DOHH2 (cell line): ENCODE measurements around the gene APCDD1L.

Source experiments
- H3F3A ChIP-seq: fragments of 200-600 bp; sonication (generic), shearing (Covaris generic); 2 replicates; pipeline ENCODE4 v1.6.0; 2016; ENCODE audit warnings: antibody characterized with exemption, mild to moderate bottlenecking; ENCODE audit not compliant: control insufficient read depth, insufficient read depth
- H3K27ac ChIP-seq: fragments of 200-600 bp; sonication (generic); 2 replicates; pipeline ENCODE4 v1.5.1; 2014; ENCODE audit warnings: low read depth, mild to moderate bottlenecking, low read length, moderate library complexity
- H3K27me3 ChIP-seq: fragments of 200-600 bp; sonication (generic); 2 replicates; pipeline ENCODE4 v1.6.1; 2014; ENCODE audit warnings: mild to moderate bottlenecking, low read length, mixed read lengths; ENCODE audit not compliant: control insufficient read depth
- H3K36me3 ChIP-seq: fragments of 200-600 bp; sonication (generic); 2 replicates; pipeline ENCODE4 v1.6.1; 2014; ENCODE audit warnings: mild to moderate bottlenecking, low read length, moderate library complexity, mixed read lengths; ENCODE audit not compliant: control insufficient read depth
- H3K4me1 ChIP-seq: fragments of 200-600 bp; sonication (generic); 2 replicates; pipeline ENCODE4 v1.6.1; 2014; ENCODE audit warnings: mild to moderate bottlenecking, low read length, mixed read lengths; ENCODE audit not compliant: control insufficient read depth
- H3K4me2 ChIP-seq: fragments of 200-600 bp; sonication (generic); 2 replicates; pipeline ENCODE4 v1.6.0; 2014; ENCODE audit warnings: mild to moderate bottlenecking, low read length, moderate library complexity
- H3K4me3 ChIP-seq: fragments of 200-600 bp; sonication (generic); 2 replicates; pipeline ENCODE4 v1.5.1; 2014; ENCODE audit warnings: mild to moderate bottlenecking, low read length, mixed read lengths
- H3K79me2 ChIP-seq: fragments of 200-600 bp; sonication (generic); 2 replicates; pipeline ENCODE4 v1.6.1; 2014; ENCODE audit warnings: mild to moderate bottlenecking, low read length, mixed read lengths; ENCODE audit not compliant: control insufficient read depth
- H3K9me2 ChIP-seq: fragments of 200-600 bp; sonication (generic); replicated peaks from 2 replicates; pipeline ENCODE4 v1.6.1; 2014; ENCODE audit warnings: mild to moderate bottlenecking, low read length, mixed read lengths; ENCODE audit not compliant: control insufficient read depth
- H3K9me3 ChIP-seq: fragments of 200-600 bp; sonication (generic); 2 replicates; pipeline ENCODE4 v1.6.1; 2014; ENCODE audit warnings: antibody characterized with exemption, low read length, mixed read lengths; ENCODE audit not compliant: control insufficient read depth, insufficient read depth
- H4K20me1 ChIP-seq: fragments of 200-600 bp; sonication (generic); 2 replicates; pipeline ENCODE4 v1.6.0; 2014; ENCODE audit warnings: low read depth, mild to moderate bottlenecking, antibody characterized with exemption, low read length, moderate library complexity; ENCODE audit not compliant: control insufficient read depth, insufficient read depth
- EZH2phosphoT487 ChIP-seq: fragments of 200-600 bp; sonication (generic); IDR thresholded peaks from 2 replicates; pipeline ENCODE4 v1.6.1; 2017; ENCODE audit warnings: borderline replicate concordance, mild to moderate bottlenecking, antibody characterized with exemption, low read length, moderate library complexity, mixed read lengths
- TF ChIP-seq, protein P1 (sequence below): fragments of 200-600 bp; sonication (generic); IDR thresholded peaks from one replicate; pipeline ENCODE4 v1.5.1; 2014; ENCODE audit warnings: antibody characterized with exemption, mild to moderate bottlenecking, low read depth, low read length; ENCODE audit not compliant: poor library complexity, severe bottlenecking

Gene APCDD1L

DNA sequence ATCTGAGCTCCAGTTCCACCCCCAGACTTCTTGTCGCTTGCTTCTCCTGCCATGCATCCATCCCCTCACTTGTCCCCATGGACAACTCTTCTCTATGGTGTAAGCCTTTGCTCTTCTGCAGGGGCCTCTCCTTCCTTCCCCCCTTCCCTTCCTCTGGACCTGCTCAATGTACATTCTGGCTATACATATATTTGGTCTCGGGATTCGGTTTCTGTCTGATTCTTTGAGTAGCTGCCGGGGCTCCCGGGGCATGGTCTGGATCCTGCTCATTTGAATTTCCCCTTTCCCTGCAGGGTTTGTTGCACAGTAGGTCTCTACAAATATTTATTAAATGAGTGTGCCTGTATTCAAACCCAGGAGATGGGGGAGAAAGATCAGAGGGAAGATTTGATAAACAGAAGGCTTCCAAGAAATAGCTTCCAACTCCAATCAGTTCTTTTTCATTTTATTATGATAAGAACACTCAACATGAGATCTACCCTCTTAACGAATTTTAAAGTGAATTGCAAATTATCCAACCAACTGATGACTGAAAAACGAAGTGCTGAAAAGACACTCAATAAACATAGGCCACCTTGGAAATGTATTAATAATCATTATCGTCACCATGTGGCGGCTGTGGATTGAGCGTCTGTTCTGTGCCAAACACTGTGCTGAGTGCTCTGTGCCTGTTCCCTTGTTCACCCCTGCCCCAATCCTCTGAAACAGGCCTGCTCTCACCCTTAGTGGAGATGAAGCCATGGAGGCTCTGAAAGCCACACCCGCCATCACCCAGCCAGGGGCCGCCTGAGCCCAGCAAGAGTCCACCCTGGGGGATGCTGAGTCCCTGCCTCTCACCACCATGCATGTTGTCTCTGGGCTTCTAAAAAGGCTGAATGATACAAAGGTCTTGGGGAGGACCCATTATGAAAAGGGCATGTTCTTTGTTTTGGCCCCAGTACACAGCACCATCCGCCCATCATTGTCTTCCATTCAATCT lies 34.3 kb upstream of the APCDD1L start:
- no peaks in the 10 kb centered on the region for H3K4me1 ChIP-seq
- no peaks in the 10 kb centered on the region for H3K79me2 ChIP-seq
- H3K27me3 ChIP-seq: peaks cover 7% of the 10 kb centered on the region; the same call in 1 of the 2 replicates
- H3K4me3 ChIP-seq: no peak overlapping the region
- no peaks in the 10 kb centered on the region for H3K36me3 ChIP-seq
- H4K20me1 ChIP-seq: no peaks in the 10 kb centered on the region
- H3F3A ChIP-seq: no peaks in the 10 kb centered on the region
- no peak overlapping the region for H3K27ac ChIP-seq
- no peak overlapping the region for H3K4me2 ChIP-seq
- no peak for TF ChIP-seq EZH2phosphoT487
- TF ChIP-seq, protein P1, sequence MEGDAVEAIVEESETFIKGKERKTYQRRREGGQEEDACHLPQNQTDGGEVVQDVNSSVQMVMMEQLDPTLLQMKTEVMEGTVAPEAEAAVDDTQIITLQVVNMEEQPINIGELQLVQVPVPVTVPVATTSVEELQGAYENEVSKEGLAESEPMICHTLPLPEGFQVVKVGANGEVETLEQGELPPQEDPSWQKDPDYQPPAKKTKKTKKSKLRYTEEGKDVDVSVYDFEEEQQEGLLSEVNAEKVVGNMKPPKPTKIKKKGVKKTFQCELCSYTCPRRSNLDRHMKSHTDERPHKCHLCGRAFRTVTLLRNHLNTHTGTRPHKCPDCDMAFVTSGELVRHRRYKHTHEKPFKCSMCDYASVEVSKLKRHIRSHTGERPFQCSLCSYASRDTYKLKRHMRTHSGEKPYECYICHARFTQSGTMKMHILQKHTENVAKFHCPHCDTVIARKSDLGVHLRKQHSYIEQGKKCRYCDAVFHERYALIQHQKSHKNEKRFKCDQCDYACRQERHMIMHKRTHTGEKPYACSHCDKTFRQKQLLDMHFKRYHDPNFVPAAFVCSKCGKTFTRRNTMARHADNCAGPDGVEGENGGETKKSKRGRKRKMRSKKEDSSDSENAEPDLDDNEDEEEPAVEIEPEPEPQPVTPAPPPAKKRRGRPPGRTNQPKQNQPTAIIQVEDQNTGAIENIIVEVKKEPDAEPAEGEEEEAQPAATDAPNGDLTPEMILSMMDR: no peak
- H3K9me2 ChIP-seq: no peaks in the 10 kb centered on the region
- no peaks in the 10 kb centered on the region for H3K9me3 ChIP-seq

DNA sequence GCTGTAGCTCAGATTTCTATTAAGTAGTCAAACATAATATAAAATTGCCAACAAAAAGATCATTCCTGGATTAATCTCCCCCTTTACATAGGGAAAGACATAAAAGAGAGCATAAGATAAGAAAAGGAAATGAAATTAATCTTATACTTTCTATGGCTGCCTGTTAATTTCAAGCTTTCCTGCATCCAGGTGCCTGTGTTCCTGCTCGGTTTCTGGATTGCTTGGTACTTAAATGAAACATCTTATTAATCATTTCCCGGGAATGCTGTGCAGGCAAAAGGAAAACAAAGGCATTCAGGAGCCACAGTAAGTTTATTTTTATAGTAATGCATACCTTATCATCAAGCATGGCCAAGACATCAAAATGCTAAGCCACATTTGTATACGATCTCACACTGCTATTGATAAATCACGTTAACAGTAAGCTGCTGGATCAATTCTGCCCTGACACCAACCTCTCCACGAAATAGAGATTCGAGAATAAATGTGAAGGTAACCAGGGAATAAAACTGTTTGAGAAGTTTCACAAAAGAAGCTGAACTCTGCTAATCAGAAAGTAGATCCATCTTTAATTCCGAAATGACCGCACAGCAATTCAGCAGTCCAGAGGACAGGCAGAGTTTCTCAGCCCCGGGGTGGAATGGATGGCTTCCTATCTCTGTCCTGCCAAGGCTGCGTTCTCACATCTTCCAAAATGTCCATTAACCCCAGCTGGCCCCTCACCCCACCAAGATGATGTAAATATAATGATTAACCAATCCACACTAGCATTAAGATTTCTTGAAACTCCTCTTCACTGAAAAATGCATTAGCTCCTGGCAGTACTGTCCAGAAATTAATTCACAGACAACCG lies 32.6 kb upstream of the APCDD1L start:
- H4K20me1 ChIP-seq: no peaks in the 10 kb centered on the region
- TF ChIP-seq EZH2phosphoT487: no peak
- TF ChIP-seq, protein P1: no peak
- H3K9me3 ChIP-seq: no peaks in the 10 kb centered on the region
- no peak overlapping the region for H3K4me2 ChIP-seq
- no peak overlapping the region for H3K27ac ChIP-seq
- H3K4me1 ChIP-seq: no peaks in the 10 kb centered on the region
- H3K9me2 ChIP-seq: no peaks in the 10 kb centered on the region
- no peak overlapping the region for H3K4me3 ChIP-seq
- peaks cover 4% of the 10 kb centered on the region; the same call in 1 of the 2 replicates for H3K27me3 ChIP-seq
- no peaks in the 10 kb centered on the region for H3K36me3 ChIP-seq
- no peaks in the 10 kb centered on the region for H3K79me2 ChIP-seq
- no peaks in the 10 kb centered on the region for H3F3A ChIP-seq

DNA sequence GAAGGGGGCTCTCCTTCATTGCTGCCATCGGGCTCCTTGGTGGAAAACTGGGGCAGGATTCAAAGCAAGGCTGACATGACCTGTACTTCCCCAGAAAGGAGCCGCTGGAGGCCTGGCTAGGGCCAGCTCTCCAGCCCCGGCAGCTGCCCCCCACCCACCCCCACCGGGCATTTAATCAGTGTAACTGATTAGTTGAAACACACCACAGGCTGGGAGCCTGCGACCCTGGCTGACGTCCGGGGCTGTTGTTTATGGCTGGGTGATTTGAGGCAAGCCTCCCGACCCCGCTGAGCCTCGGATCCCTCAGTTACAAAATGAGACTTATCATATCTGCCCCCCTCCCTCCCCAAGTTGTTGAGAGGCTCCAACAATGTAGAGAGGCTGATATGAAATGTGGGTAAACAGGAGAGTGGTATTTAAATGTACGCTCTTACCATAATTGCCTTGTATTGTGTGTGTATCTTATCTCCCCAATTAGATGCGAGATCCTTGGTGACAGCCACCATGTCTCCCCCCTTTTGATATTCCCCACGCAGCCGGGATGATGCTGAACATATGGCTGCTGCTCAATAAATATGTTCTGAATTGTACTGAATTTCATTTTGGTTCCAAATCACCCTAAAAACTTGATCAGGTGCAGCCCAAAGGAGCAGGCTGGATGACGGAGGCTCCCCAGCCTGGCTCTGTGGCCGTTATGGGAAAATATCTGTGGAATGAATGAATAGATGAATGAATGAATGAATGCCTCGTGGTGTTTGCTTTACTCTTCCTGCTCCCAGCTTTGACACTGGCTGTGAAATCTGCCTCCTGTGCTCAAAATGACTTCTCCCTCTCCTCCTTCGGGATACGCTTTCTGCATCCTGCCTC lies 31.8 kb upstream of the APCDD1L start:
- no peaks in the 10 kb centered on the region for H3K27me3 ChIP-seq
- H3K4me3 ChIP-seq: no peak overlapping the region
- H3K9me3 ChIP-seq: no peaks in the 10 kb centered on the region
- H3F3A ChIP-seq: no peaks in the 10 kb centered on the region
- H3K4me2 ChIP-seq: no peak overlapping the region
- no peaks in the 10 kb centered on the region for H3K79me2 ChIP-seq
- no peak overlapping the region for H3K27ac ChIP-seq
- no peaks in the 10 kb centered on the region for H4K20me1 ChIP-seq
- no peaks in the 10 kb centered on the region for H3K9me2 ChIP-seq
- no peak for TF ChIP-seq EZH2phosphoT487
- TF ChIP-seq, protein P1: no peak
- no peaks in the 10 kb centered on the region for H3K36me3 ChIP-seq
- H3K4me1 ChIP-seq: no peaks in the 10 kb centered on the region
